GM19025 (cell line): Measurements from ENCODE around the gene RABL3.
A peak's percentile ranks its signal among the peaks of the same experiment; 100 is the strongest.
"Not testable (repeated sequence)": the region's sequence is repeated elsewhere in the genome, so short reads cannot be mapped to it uniquely, and the experiment has no call there.

ENCODE experiments used
- ATAC-seq: cut with Tn5 transposase; IDR thresholded peaks from one replicate; pipeline ENCODE4 v1.9.1; 2021; ENCODE audit warnings: mild to moderate bottlenecking, low read depth, moderate library complexity; ENCODE audit not compliant: unreplicated experiment

Gene RABL3, protein sequence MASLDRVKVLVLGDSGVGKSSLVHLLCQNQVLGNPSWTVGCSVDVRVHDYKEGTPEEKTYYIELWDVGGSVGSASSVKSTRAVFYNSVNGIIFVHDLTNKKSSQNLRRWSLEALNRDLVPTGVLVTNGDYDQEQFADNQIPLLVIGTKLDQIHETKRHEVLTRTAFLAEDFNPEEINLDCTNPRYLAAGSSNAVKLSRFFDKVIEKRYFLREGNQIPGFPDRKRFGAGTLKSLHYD

DNA sequence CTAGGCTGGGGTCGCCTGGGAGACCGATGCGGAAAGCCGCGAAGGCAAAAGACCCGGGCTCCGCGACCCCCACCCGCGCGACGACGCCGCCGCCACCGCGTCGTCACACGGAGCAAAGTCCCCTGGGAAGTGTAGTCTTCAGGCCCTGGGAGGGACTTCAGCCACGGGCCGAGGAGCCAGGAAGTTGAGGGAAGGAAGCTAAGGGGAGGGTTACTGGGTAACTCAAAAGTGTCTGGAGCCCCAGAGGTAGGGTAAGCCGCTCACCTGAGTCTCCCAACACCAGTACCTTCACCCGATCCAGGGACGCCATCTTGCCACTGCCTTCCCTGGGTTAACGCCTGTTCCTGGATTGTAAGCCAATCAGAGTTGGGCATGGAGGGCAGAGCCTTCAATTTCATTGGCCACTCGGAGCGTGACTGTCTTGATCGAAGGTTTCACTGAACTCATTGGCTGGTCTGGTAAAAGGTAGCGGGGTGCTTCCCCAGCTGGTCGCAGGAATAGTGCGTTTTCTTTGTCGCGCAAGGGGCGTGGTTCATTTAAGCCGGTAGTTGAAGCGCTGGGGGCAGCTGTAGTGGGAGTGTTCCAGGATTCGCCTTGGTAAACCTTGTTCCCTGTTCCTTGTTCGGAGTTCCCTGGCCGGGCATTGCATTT lies at the start of gene RABL3, which contains the start of gene GTF2E1:
Gene RABL3, minus strand, starts transcription at position 319 of the 651 bp plus-strand sequence. Its CDS starts 9 bp downstream, at position 310.
Gene GTF2E1, plus strand, starts transcription at position 547 of the 651 bp plus-strand sequence. CDS start 7,809 bp downstream, outside the sequence.
- peak; percentile 98 for ATAC-seq

- no peak for ATAC-seq
These were observed 49.6 kb upstream of the RABL3 start for GRCh38 chr3:120791913-120792312.

GRCh38 chr3:120791010-120791409 lies 48.7 kb upstream of the RABL3 start:
- no peak for ATAC-seq

GRCh38 chr3:120785832-120786231 lies 43.5 kb upstream of the RABL3 start:
- ATAC-seq: peak; percentile 60

- peak; percentile 95 for ATAC-seq
These were observed 38.7 kb upstream of the RABL3 start for GRCh38 chr3:120780977-120781376.

GRCh38 chr3:120778776-120779175 lies 36.5 kb upstream of the RABL3 start:
- ATAC-seq: no peak

GRCh38 chr3:120775411-120775810 lies 33.1 kb upstream of the RABL3 start:
- no peak for ATAC-seq

DNA sequence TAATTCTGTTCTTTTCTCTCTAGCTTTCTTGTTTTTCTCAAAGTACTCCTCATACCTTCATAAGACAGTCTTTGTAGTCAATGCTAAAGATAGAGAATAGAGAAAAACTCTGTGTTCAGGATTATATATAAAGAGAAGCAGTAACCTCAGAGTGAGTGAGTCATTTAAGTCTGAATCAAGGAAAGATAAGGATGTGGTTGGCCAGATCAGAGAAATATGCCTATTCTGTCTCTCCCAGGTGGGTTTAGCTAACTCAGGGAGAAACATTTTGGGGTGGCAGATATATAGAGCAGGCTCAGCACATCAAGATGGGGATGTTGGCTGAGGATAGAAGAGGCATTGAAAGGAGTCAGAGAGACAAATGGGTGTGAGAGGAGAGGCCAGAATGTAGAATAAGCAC lies 31.6 kb upstream of the RABL3 start:
- peak; percentile 55 for ATAC-seq

DNA sequence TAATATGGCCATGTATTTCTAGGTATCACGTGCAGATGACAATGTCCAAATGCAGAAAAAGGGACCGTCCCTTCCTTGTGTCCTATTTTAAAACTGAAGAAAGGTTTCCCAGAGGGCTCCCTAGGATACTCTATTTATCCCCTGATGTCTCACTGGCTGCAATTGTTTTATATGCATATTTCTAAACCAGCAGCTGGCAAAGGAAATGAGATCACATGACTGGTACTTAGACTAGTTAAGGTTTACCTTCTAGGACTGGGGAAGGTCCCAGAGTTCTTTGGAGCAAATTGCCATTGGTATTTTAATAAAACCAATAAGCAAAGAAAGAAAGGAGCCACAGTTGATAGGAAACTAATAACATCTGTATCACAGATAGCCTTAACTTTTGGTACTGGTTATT lies 29.8 kb upstream of the RABL3 start:
- ATAC-seq: no peak

- ATAC-seq: no peak
These were observed 28.6 kb upstream of the RABL3 start for GRCh38 chr3:120770891-120771290.

DNA sequence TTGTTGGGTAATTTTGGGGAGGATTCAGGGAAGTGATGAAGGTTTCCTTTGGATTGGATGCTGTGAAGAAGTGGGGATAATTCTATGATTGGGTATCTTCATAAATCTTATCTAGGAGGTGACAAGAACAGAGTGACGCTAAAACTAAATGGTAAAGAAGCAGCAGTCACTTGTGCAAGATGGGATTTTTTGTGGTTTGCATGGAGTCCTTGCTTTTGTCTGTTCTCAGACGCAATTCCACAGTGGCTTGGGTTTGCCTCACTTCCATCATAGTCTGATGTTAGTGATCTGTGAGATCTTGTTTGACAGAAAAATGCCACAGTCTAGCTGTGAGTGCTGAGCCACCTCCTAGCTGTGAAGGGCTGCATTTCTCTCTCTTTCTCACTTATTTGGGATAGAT lies 27.1 kb upstream of the RABL3 start:
- ATAC-seq: no peak

DNA sequence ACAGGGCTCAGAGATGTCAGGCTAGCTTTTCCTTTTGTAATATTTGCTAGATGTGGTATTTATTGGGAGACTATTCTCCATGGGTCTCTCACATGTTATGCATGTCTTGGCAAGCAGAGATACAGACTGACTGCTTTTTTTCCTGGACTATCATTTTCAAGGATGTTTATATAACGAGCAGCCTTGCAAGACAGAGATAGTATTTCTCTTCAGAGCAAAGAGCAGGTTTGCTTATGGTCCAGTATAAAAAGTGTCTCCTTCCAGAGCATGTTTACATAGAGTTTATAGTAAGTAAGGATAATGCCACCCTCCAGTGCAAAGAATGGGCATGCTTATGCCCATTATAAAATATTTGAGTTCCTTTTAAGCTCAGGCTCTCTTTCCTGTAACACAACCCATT lies 24.8 kb upstream of the RABL3 start:
- ATAC-seq: no peak

- ATAC-seq: no peak
These were observed 24.3 kb upstream of the RABL3 start for GRCh38 chr3:120766576-120766975.

GRCh38 chr3:120765830-120766493 lies 23.6 kb upstream of the RABL3 start:
- ATAC-seq: no peak

GRCh38 chr3:120764206-120764605 lies 21.9 kb upstream of the RABL3 start:
- no peak for ATAC-seq

DNA sequence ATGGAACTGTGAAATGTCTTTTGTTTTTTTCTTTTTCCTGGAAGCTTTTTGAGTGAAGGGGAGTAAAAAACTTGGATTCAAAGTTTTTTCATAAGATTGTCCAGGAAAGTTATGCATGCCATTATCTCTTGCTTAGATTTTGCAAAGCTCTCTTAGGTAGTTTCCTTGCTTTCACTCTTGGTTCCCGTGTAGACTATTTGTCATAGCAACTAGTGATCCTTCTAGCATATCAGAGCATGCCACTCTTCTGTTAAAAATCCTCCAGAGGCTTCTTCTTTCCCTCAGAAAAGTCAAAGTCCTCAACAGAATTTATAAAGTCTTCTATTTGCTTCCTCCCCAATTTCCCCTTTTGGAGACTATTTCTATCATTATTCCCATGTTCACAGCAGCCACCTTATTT lies 21.3 kb upstream of the RABL3 start:
- peak; percentile 74 for ATAC-seq

- ATAC-seq: no peak
These were observed 20.3 kb upstream of the RABL3 start for GRCh38 chr3:120762615-120763014.

GRCh38 chr3:120758551-120758950 lies 16.2 kb upstream of the RABL3 start:
- ATAC-seq: not testable (repeated sequence)

GRCh38 chr3:120756061-120756460 lies 13.7 kb upstream of the RABL3 start:
- no peak for ATAC-seq

GRCh38 chr3:120753810-120754209 lies 11.5 kb upstream of the RABL3 start:
- no peak for ATAC-seq

DNA sequence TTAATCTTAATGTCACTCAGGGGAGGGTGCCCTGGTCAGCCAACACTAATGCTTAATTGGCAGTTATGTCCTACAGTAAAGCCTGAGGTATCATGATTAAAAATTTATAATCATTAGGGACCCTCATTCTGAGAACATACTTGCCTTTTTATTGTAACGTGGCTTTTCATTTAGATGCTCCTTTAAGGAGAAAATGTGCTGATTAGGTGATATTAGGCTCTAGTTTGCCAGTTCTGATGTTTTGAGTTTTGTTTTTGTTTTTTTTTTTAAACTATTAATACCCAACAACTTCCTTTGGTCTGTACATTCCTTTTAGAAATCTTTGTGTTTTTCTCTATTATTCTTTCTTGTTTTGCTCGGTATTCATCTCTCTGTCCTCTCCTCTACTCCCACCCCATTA lies 10.5 kb upstream of the RABL3 start:
- ATAC-seq: no peak

GRCh38 chr3:120752230-120752629 lies 9.9 kb upstream of the RABL3 start:
- ATAC-seq: no peak
